ENCODE measurements around the gene TENM3. TPM values are rescaled to one million over a fixed set of nuclear protein-coding genes. Genes with fewer than 3 reads are reported as not detected.

TENM3 gene
- total and polyA plus RNA-seq, 2 of the 8 experiments (the other 6 are each of a cell fraction or from before 2014, with no cell fraction given): 36.9 to 69.3 TPM

DNA sequence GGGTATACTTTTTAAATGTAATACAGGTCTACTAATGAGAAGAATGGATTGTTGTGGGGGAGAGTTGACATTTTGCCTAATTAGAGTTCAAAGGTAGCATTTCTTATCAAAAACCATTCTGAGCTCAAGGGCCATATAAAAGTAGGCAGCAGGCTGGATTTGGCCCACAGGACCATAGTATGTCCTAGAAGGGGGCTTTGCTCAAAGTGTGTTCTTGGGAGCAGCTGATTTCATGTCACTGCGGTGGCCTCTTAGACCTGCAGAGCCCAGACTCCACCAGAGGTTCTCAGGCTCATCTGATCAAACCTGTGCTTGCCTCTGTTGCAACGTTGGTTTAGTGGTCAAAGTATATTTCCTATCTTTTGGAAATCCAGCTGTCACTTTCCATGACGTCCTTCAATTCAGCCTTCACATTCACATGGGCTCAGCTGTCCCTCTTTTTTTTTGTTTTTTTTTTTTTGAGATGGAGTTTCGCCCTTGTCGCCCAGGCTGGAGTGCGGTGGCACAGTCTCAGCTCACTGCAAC lies 34.6 kb upstream of the TENM3 start:
- Histone ChIP-seq H3K27me3 (replicated peaks in 1 of 4; ENCODE audit: control insufficient read depth in 3 of 4, extremely low read depth in 1 of 4, insufficient read depth in 3 of 4, low read length in 3 of 4) (no peaks in the 10 kb centered on the region), H2AFZ (ENCODE audit: low read length) (no peak overlapping the region), H3K27ac (ENCODE audit: low read depth, low read length) (no peak overlapping the region), H2BK20ac (ENCODE audit: low read length) (no peak overlapping the region), H3K9me3 (ENCODE audit: insufficient read depth in 2 of 2, low read depth in 1 of 2, low read length in 1 of 2) (no peaks in the 10 kb centered on the region), H4K20me1 (replicated peaks in 1 of 2; ENCODE audit: control insufficient read depth in 1 of 2, insufficient read depth in 2 of 2, low read length in 2 of 2) (peaks cover 0 to 2% of the 10 kb centered on the region in 2 experiments), H4K91ac (replicated peaks; ENCODE audit: insufficient read length, low read length) (no peak overlapping the region), H3K4ac (replicated peaks; ENCODE audit: insufficient read length, low read depth, low read length) (no peak overlapping the region), H2BK12ac (ENCODE audit: low read depth, low read length) (peak overlapping the region; percentile 61; the same call in 1 of the 2 replicates), H3K56ac (replicated peaks; ENCODE audit: insufficient read length, low read depth, low read length) (no peak overlapping the region), H3K9ac (replicated peaks in 1 of 4; ENCODE audit: extremely low read depth in 1 of 4, low read depth in 3 of 4, low read length in 3 of 4) (no peak overlapping the region), H3K79me1 (ENCODE audit: low read depth, low read length) (no peaks in the 10 kb centered on the region; the same call in 1 of the 2 replicates), H2BK5ac (ENCODE audit: low read depth, low read length) (no peak overlapping the region), H3K4me2 (ENCODE audit: insufficient read depth in 1 of 2, low read depth in 2 of 2, low read length in 2 of 2) (no peak overlapping the region), H3K23me2 (ENCODE audit: low read depth, low read length) (no peaks in the 10 kb centered on the region), H3K79me2 (ENCODE audit: control insufficient read depth in 1 of 2, insufficient read depth in 2 of 2, low read length in 2 of 2) (peaks cover 0 to 6% of the 10 kb centered on the region in 2 experiments; a peak in 1 of 4 replicates), H3K18ac (ENCODE audit: extremely low read depth, low read length) (peak overlapping the region; percentile 38; the same call in 1 of the 2 replicates), H2BK15ac (ENCODE audit: low read length) (no peak overlapping the region), H3K36me3 (ENCODE audit: control insufficient read depth in 2 of 4, insufficient read depth in 4 of 4, low read length in 3 of 4) (no peaks in the 10 kb centered on the region), H2AK5ac (ENCODE audit: low read depth, low read length) (0 out of 2 replicates have a peak overlapping the region, but pooled peaks have one; percentile 44), H2BK120ac (replicated peaks; ENCODE audit: low read depth, low read length) (no peak overlapping the region), H3K14ac (ENCODE audit: insufficient read length) (no peak overlapping the region), H3K4me1 (replicated peaks in 1 of 4; ENCODE audit: control insufficient read depth in 3 of 4, insufficient read depth in 4 of 4, low read length in 3 of 4) (peaks cover 0 to 20% (median 11%) of the 10 kb centered on the region in 4 experiments; a peak in 6 of 7 replicates), H4K5ac (ENCODE audit: insufficient read length, low read depth, low read length) (no peak overlapping the region), H3K23ac (ENCODE audit: insufficient read length) (no peak overlapping the region), H4K8ac (ENCODE audit: extremely low read depth, insufficient read depth, low read length) (no peak overlapping the region), H3K4me3 (ENCODE audit: extremely low read depth in 1 of 4, insufficient read depth in 2 of 4, low read depth in 3 of 4, low read length in 4 of 4) (no peak overlapping the region)
- no peak for DNase-seq (ENCODE audit: low read depth in 1 of 2, low spot score in 2 of 2)
- FAIRE-seq: no peak
- CTCF ChIA-PET (ENCODE audit: partially characterized antibody): interaction anchor here (0.6 to 0.9 kb wide), 3 partner anchors 17 to 250 kb away, joined by 3 read pairs; no protein-coding TSS in a partner anchor
- TF ChIP-seq KDM4A (IDR thresholded peaks at IDR 0.05; ENCODE audit: low read depth, low read length, severe bottlenecking) (no peak), MAX (IDR thresholded peaks at IDR 0.05) (no peak), SIRT6 (IDR thresholded peaks at IDR 0.05; ENCODE audit: low read length) (no peak), RBBP5 (IDR thresholded peaks at IDR 0.05; ENCODE audit: borderline replicate concordance, low read depth, low read length) (no peak), CREB1 (IDR thresholded peaks at IDR 0.05) (no peak), MAFK (IDR thresholded peaks at IDR 0.05; ENCODE audit: low read depth, low read length) (no peak), RAD21 (IDR thresholded peaks at IDR 0.05 in 1 of 2, conservative IDR thresholded peaks at IDR 0.05 in 1 of 2; ENCODE audit: low read depth in 2 of 2, low read length in 2 of 2) (no peak), EGR1 (IDR thresholded peaks at IDR 0.05; ENCODE audit: borderline replicate concordance, low read depth, low read length) (no peak), BACH1 (IDR thresholded peaks at IDR 0.05; ENCODE audit: low read length) (no peak), JUN (IDR thresholded peaks at IDR 0.05; ENCODE audit: low read depth, low read length) (no peak), EP300 (IDR thresholded peaks at IDR 0.05; ENCODE audit: borderline replicate concordance in 1 of 2, low read depth in 2 of 2, low read length in 2 of 2) (no peak), PHF8 (conservative IDR thresholded peaks at IDR 0.05; ENCODE audit: low read depth, low read length) (no peak)
- WGBS, 2 experiments (ENCODE audit: extremely low coverage in 1 of 2, insufficient coverage in 1 of 2, insufficient read length in 1 of 2, insufficient replicate concordance in 2 of 2, low coverage in 1 of 2, low lambda C conversion rate in 2 of 2, missing lambda C conversion rate in 1 of 2): 88% methylated on average over 5 of the region's 6 CpGs; no CpG with 5 or more reads in 1 of the 2 experiments
- POLR2A ChIA-PET (ENCODE audit: partially characterized antibody): interaction anchor here (0.7 to 1.7 kb wide), 4 partner anchors 8 to 64 kb away, joined by 3 to 5 read pairs (median 4); no protein-coding TSS in a partner anchor
